ENCODE data around the gene FUZ.

The FUZ gene

DNA sequence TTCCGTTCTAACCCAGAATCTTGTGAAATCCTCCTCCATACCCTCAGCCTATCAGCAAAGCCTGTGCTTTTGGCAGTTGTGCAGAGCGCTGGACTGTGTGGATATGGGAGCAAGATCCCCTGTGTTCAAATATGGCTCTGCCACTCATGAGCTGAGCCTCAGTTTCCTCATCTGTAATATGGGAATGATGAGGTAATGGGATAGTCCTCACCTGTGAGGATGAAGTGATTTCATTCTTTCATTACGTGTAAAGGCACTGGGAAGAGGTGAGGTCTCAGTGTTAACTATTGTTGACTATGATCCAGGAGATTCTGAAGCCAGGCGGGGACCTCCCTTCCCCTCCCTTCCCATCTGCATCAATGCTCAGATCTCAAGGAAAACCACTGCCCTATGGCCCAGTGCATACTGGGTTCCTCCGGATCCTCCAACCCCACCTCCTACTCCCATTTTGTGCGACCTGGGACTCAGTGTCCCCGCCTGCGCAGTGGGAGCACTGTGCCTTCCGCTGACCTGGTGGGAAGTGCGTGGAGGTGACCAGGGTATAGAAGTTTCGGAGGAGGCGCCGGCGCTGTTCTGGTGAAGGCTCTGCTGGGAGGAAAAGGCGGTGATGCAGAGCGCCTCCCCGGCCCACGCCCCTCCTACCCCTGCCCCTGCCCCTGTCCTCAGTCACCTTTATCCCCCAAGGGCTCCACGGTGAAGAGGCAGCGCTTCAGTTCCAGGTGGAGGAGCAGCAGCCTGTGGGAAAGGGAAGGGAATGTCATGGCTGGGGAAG, 5.0 kb downstream of the FUZ start:
- H3K9me3 ChIP-seq (ENCODE audit: control insufficient read depth, insufficient read depth, low read depth, low read length) = no peaks in the 10 kb centered on the region
- POLR2A ChIA-PET = interaction anchor here (0.6 kb wide), 2 partner anchors 20 kb away, joined by 3 to 7 read pairs; no protein-coding TSS in a partner anchor
- no peak overlapping the region for H3K4me3 ChIP-seq (ENCODE audit: low read depth, low read length)
- peaks cover 15 to 46% of the 10 kb centered on the region in 2 experiments; a peak in 2 of 3 replicates for H3K36me3 ChIP-seq (ENCODE audit: control insufficient read depth in 2 of 2, insufficient read depth in 1 of 2, low read length in 2 of 2)
- H3K4me1 ChIP-seq (ENCODE audit: control insufficient read depth, insufficient read depth, low read length) = no peaks in the 10 kb centered on the region; the same call in 1 of the 2 replicates
- TF ChIP-seq, protein P1, sequence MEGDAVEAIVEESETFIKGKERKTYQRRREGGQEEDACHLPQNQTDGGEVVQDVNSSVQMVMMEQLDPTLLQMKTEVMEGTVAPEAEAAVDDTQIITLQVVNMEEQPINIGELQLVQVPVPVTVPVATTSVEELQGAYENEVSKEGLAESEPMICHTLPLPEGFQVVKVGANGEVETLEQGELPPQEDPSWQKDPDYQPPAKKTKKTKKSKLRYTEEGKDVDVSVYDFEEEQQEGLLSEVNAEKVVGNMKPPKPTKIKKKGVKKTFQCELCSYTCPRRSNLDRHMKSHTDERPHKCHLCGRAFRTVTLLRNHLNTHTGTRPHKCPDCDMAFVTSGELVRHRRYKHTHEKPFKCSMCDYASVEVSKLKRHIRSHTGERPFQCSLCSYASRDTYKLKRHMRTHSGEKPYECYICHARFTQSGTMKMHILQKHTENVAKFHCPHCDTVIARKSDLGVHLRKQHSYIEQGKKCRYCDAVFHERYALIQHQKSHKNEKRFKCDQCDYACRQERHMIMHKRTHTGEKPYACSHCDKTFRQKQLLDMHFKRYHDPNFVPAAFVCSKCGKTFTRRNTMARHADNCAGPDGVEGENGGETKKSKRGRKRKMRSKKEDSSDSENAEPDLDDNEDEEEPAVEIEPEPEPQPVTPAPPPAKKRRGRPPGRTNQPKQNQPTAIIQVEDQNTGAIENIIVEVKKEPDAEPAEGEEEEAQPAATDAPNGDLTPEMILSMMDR (tag by site-specific recombination; IDR thresholded peaks at IDR 0.05) = no peak
- TF ChIP-seq EGR2 (tag by site-specific recombination; IDR thresholded peaks at IDR 0.05; ENCODE audit: low read depth) = 0 out of 2 replicates have a peak, but pooled peaks have one; percentile 14
- CTCF ChIA-PET = no interaction called here
- no peak overlapping the region for H3K27ac ChIP-seq (ENCODE audit: extremely low read depth, low read depth, low read length)

DNA sequence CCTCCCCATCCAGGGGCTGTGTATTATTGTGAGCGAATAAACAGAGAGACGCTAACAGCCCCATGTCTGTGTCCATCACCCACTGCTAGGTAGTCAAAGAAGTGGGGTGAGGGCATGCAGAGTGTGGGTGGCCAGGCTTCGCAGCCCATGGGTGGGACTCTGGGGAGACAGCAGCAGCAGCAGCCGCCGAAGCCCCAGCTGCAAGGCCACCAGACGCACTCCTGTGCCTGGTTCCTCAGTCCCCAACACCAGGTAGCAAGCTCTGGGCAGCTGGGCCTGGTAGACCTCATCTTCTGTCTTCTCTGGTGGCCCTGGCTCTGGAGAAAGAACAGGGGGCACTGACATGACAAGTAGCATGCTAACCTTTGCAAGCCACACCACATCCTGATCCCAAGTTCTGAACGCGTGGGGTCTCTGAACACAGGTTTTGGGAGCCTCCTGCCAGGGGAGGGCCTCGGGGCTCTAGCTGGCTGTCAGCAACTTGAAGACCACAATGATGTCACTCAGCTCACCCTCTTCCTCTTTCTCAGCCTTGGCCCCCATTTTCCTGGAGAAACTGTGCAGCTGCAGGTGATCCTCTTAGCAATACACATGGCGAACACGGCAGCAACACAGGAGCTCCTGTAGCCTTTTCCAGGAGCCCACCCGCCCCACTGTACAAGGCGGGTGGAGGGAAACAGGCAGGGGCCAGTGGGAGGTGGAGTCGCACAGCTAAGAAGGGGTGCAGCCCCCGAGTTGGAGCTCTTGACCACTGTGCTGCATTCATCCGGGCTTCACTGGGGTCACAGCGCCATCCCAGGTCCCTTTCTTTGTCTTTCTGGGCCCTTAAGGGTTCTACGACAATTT, 5.8 kb downstream of the FUZ start:
- peaks cover 15 to 51% of the 10 kb centered on the region in 2 experiments; a peak in 2 of 3 replicates for H3K36me3 ChIP-seq (ENCODE audit: control insufficient read depth in 2 of 2, insufficient read depth in 1 of 2, low read length in 2 of 2)
- ChIA-PET CTCF (interaction anchor here (0.7 kb wide), 1 partner anchor 41 kb away, joined by 3 read pairs; no protein-coding TSS in a partner anchor), POLR2A (no interaction called here)
- no peak overlapping the region for H3K27ac ChIP-seq (ENCODE audit: extremely low read depth, low read depth, low read length)
- TF ChIP-seq SCRT1 (tag by site-specific recombination; IDR thresholded peaks at IDR 0.05; ENCODE audit: borderline replicate concordance) = no peak
- TF ChIP-seq ZNF501 (tag by site-specific recombination; IDR thresholded peaks at IDR 0.05) = no peak
- no peak for TF ChIP-seq ZNF19 (tag by site-specific recombination; IDR thresholded peaks at IDR 0.05; ENCODE audit: low read depth)
- no peak for TF ChIP-seq YY2 (tag by site-specific recombination; IDR thresholded peaks at IDR 0.05)
- no peak for TF ChIP-seq ZNF433 (tag by site-specific recombination; IDR thresholded peaks at IDR 0.05; ENCODE audit: low read depth)
- TF ChIP-seq ZBTB21 (tag by site-specific recombination; IDR thresholded peaks at IDR 0.05) = no peak
- H3K4me1 ChIP-seq (ENCODE audit: control insufficient read depth, insufficient read depth, low read length) = no peaks in the 10 kb centered on the region; the same call in 1 of the 2 replicates
- no peak overlapping the region for H3K4me3 ChIP-seq (ENCODE audit: low read depth, low read length)
- H3K9me3 ChIP-seq (ENCODE audit: control insufficient read depth, insufficient read depth, low read depth, low read length) = no peaks in the 10 kb centered on the region

DNA sequence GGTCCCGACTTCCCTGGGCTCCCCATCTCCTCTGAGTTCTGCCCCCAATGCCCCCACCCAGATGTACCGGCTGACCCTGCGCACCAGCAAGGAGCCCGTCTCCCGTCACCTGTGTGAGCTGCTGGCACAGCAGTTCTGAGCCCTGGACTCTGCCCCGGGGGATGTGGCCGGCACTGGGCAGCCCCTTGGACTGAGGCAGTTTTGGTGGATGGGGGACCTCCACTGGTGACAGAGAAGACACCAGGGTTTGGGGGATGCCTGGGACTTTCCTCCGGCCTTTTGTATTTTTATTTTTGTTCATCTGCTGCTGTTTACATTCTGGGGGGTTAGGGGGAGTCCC, 6.5 kb downstream of the FUZ start:
- CTCF ChIA-PET = interaction anchor here (0.7 kb wide), 1 partner anchor 41 kb away, joined by 3 read pairs; no protein-coding TSS in a partner anchor
- POLR2A ChIA-PET = no interaction called here

More for the DNA sequence above, 6.5 kb downstream of the FUZ start:
- TF ChIP-seq MYNN (tag by site-specific recombination; IDR thresholded peaks at IDR 0.05; ENCODE audit: borderline replicate concordance) = no peak
- no peak for TF ChIP-seq ZBTB48 (tag by site-specific recombination; IDR thresholded peaks at IDR 0.05)
- TF ChIP-seq TCF7L2 (IDR thresholded peaks at IDR 0.05; ENCODE audit: borderline replicate concordance, low read depth, low read length) = no peak
- TF ChIP-seq, protein P2, sequence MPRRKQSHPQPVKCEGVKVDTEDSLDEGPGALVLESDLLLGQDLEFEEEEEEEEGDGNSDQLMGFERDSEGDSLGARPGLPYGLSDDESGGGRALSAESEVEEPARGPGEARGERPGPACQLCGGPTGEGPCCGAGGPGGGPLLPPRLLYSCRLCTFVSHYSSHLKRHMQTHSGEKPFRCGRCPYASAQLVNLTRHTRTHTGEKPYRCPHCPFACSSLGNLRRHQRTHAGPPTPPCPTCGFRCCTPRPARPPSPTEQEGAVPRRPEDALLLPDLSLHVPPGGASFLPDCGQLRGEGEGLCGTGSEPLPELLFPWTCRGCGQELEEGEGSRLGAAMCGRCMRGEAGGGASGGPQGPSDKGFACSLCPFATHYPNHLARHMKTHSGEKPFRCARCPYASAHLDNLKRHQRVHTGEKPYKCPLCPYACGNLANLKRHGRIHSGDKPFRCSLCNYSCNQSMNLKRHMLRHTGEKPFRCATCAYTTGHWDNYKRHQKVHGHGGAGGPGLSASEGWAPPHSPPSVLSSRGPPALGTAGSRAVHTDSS (tag by site-specific recombination; IDR thresholded peaks at IDR 0.05) = no peak
- TF ChIP-seq ZNF140 (tag by site-specific recombination; IDR thresholded peaks at IDR 0.05) = no peak
- TF ChIP-seq ZNF248 (tag by site-specific recombination; IDR thresholded peaks at IDR 0.05) = no peak
- peaks cover 15 to 54% of the 10 kb centered on the region in 2 experiments; a peak in 2 of 3 replicates for H3K36me3 ChIP-seq (ENCODE audit: control insufficient read depth in 2 of 2, insufficient read depth in 1 of 2, low read length in 2 of 2)
- H3K4me3 ChIP-seq (ENCODE audit: low read depth, low read length) = no peak overlapping the region
- H3K9me3 ChIP-seq (ENCODE audit: control insufficient read depth, insufficient read depth, low read depth, low read length) = no peaks in the 10 kb centered on the region
- no peaks in the 10 kb centered on the region; the same call in 1 of the 2 replicates for H3K4me1 ChIP-seq (ENCODE audit: control insufficient read depth, insufficient read depth, low read length)
- H3K27ac ChIP-seq (ENCODE audit: extremely low read depth, low read depth, low read length) = no peak overlapping the region

All from HEK293 (cell line).